Pancreas (tissue), 10 donors: ENCODE measurements around the gene HSPA12A. TPM values are rescaled to one million over a fixed set of nuclear protein-coding genes. Genes with fewer than 3 reads are reported as not detected.
A peak's percentile ranks its signal among the peaks of the same experiment; 100 is the strongest.

Source experiments
- ATAC-seq, 4 donors: fragments of 200-7000 bp; cut with Tn5 transposase; one replicate each; pipeline versions ENCODE4 v1.8.0 to v1.9.1; 2020; ENCODE audit warnings: mild to moderate bottlenecking in 4 of 4, moderate library complexity in 4 of 4
- DNase-seq, 6 donors: peaks; one replicate each; pipeline ENCODE4 v3.0.0-alpha.2; 2020
- FAIRE-seq: peaks from 2 replicates; lab custom pipeline; 2012; peaks lifted over from hg19 to GRCh38; lab: Jason Lieb, UNC
- H3K27ac ChIP-seq, 4 donors: fragments of 200-600 bp; sonication (generic); 1 replicate in 3 of 4; 2 replicates in 1 of 4; pipeline versions ENCODE4 v1.5.0 to v1.8.0; 2020
- H3K27me3 ChIP-seq, 4 donors: fragments of 200-600 bp; one replicate each; pipeline ENCODE4 v1.8.0; 2021
- H3K36me3 ChIP-seq, 3 donors: fragments of 200-600 bp; sonication (generic) in 1 of 3; one replicate each; pipeline versions ENCODE4 v1.5.0 to v1.8.0; 2020 to 2021
- H3K4me1 ChIP-seq, 3 donors: fragments of 200-600 bp; one replicate each; pipeline ENCODE4 v1.8.0; 2021
- H3K4me3 ChIP-seq, 4 donors: fragments of 200-600 bp; sonication (generic) in 2 of 4; one replicate each; pipeline versions ENCODE4 v1.5.0 to v1.8.0; 2020 to 2021
- H3K9me3 ChIP-seq, 4 donors: fragments of 200-600 bp; one replicate each; pipeline ENCODE4 v1.8.0; 2021
- WGBS, 2 donors: extraction: QIAGEN DNeasy Blood & Tissue Kit; methylation state at CpG; one replicate each; pipeline ENCODE4 v1.1.7; 2013; 5-methylcytosine and 5-hydroxymethylcytosine counted together
- intact Hi-C, 3 donors: fragments of 100-400 bp; cut with DNase I; formaldehyde crosslinking; loops; one replicate each; pipeline versions ENCODE4 v1.11.1 to v1.14.2; 2022
- polyA plus RNA-seq, 2 donors: library from polyadenylated mRNA; stranded (reverse); fragments of 200-250 nt; gene quantifications; one replicate each; pipeline ENCODE4 v1.2.3, GENCODE V29; 2013
- total RNA-seq, 6 donors: library from RNA; stranded (reverse); fragmentation: NEBNext Ultra II Directional in 4 of 6; extraction: Animal tissue kit (Norgen Biotek cat#: 25700) in 4 of 6; gene quantifications; one replicate each; pipeline versions ENCODE4 v1.2.1 to v1.2.4, GENCODE V29; 2021 to 2023
- TF ChIP-seq, protein P1 (sequence below), 4 donors: fragments of 200-600 bp; sonication (generic) in 3 of 4; IDR thresholded peaks; one replicate each; pipeline versions ENCODE4 v1.5.0 to v1.8.0; 2021; ENCODE audit warnings: antibody characterized with exemption in 4 of 4
- donor health status: healthy with polysubstance abuse.
- donor health status: DM: no; HTN: no; CAD: no; lungs with moderate emphysema.
- donor health status: DM: no; HTN: no; CAD: no.
- donor health status: control.
- donor health status: control.
- donor health status: Bipolar disorder and iron deficiency.
- donor health status: DM: yes; HTN: yes; CAD: no.
- donor health status: DM: no; HTN: no; CAD: no.
- donor health status: DM: no; HTN: no; CAD: no.
- donor health status: DM: yes; HTN: yes; CAD: no.

The HSPA12A gene
- total and polyA plus RNA-seq, 8 donors: 2.7 to 8.2 (median 4.0) TPM

DNA sequence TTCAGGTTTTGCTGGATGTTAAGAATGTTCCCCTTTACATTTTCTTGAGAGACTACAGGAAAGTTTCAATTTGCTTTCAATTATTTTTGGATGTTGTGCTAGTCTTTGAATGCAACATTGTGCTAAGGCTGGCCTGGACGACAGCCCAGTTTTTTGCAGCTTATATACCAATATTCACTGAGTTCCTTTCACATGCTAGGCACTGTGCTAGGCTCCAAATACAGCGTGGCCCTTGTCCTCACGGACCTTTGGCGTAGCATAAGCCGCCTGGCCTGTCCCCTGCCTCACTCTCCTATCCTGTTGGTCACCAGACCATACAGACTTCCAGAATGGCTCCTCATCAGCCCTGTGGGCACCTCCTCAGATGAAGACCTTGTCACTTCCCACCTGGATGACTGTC, 19.5 kb upstream of the HSPA12A start:
- H3K27ac ChIP-seq: no peak overlapping the region
- FAIRE-seq: no peak
- H3K36me3 ChIP-seq: no peaks in the 10 kb centered on the region
- WGBS, 2 donors: 77 to 86% methylated on average over 5 of the region's 5 CpGs
- H3K4me1 ChIP-seq: no peaks in the 10 kb centered on the region
- intact Hi-C loops: no loop called here
- no peaks in the 10 kb centered on the region for H3K27me3 ChIP-seq
- DNase-seq: no peak
- TF ChIP-seq, protein P1, sequence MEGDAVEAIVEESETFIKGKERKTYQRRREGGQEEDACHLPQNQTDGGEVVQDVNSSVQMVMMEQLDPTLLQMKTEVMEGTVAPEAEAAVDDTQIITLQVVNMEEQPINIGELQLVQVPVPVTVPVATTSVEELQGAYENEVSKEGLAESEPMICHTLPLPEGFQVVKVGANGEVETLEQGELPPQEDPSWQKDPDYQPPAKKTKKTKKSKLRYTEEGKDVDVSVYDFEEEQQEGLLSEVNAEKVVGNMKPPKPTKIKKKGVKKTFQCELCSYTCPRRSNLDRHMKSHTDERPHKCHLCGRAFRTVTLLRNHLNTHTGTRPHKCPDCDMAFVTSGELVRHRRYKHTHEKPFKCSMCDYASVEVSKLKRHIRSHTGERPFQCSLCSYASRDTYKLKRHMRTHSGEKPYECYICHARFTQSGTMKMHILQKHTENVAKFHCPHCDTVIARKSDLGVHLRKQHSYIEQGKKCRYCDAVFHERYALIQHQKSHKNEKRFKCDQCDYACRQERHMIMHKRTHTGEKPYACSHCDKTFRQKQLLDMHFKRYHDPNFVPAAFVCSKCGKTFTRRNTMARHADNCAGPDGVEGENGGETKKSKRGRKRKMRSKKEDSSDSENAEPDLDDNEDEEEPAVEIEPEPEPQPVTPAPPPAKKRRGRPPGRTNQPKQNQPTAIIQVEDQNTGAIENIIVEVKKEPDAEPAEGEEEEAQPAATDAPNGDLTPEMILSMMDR (IDR thresholded peaks at IDR 0.05): no peak
- H3K9me3 ChIP-seq: no peaks in the 10 kb centered on the region
- no peak for ATAC-seq
- no peak overlapping the region for H3K4me3 ChIP-seq

DNA sequence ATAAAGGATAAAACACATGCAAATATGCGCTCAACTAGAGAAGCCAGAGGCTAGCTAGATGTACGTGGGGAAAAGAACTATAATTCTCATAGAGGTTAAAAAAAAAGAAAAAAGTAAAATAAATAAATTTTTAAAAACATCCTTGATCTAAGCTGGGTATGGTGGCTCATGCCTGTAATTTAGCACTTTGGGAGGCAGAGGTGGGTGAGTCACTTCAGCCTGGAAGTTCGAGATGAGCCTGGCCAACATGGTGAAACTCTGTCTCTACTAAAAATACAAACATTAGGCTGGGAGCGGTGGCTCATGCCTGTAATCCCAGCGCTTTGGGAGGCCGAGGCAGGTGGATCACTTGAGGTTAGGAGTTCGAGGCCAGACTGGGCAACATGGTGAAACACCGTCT, 18.6 kb upstream of the HSPA12A start:
- FAIRE-seq (no peak), ATAC-seq (no peak), DNase-seq (no peak)
- intact Hi-C loops: no loop called here
- WGBS, 2 donors: 77 to 81% methylated on average over 8 of the region's 8 CpGs
- no peak overlapping the region for H3K27ac ChIP-seq
- no peaks in the 10 kb centered on the region for H3K36me3 ChIP-seq
- no peaks in the 10 kb centered on the region for H3K9me3 ChIP-seq
- no peak overlapping the region for H3K4me3 ChIP-seq
- TF ChIP-seq, protein P1 (IDR thresholded peaks at IDR 0.05): no peak
- no peaks in the 10 kb centered on the region for H3K27me3 ChIP-seq
- H3K4me1 ChIP-seq: no peaks in the 10 kb centered on the region

DNA sequence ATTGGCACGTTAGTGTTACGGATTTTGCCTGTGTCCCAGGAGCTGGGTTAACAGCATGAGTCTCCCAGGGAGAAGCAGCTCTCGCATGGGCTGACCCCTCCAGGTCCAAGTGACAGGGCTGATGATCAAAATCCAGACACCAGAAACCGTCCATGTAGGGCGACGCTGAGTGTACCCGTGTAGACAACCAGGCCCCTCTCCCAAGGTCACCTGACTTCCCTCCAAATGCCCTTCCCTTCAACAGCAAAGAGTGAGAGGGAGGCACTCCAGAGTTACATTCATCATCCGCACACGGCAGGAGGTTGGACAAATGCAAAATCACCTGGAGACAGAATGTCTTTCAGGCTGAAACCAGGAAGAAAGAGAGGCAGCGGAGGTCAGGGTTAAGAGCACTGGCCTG, 14.9 kb upstream of the HSPA12A start:
- 77 to 83% methylated on average over 10 of the region's 10 CpGs for WGBS, 2 donors
- Histone ChIP-seq H3K27ac (no peak overlapping the region), H3K4me3 (no peak overlapping the region), H3K4me1 (no peaks in the 10 kb centered on the region), H3K27me3 (no peaks in the 10 kb centered on the region), H3K36me3 (no peaks in the 10 kb centered on the region), H3K9me3 (no peaks in the 10 kb centered on the region)
- intact Hi-C loops: no loop called here
- no peak for ATAC-seq
- TF ChIP-seq, protein P1 (IDR thresholded peaks at IDR 0.05): no peak
- no peak for DNase-seq
- no peak for FAIRE-seq

DNA sequence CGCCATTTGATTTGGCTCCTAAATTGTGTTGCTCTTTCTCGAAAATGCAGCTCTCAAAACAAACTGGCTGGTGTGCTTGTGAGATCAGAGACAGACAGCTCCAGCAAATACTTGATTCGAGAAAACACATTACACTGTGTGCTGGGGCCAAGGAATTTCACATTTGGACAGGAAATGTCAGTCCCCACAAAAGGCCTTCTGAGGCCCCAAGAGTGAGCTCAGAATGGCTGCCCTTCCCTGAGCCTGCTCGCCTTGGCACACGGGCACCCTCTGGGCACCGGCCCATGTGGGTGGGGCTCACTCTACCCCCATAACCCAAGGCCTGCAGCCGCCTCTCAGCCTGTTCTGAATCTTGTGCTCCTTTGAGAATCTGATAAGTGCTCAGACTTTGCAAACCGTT, 13.9 kb upstream of the HSPA12A start:
- Histone ChIP-seq H3K27me3 (no peaks in the 10 kb centered on the region), H3K36me3 (no peaks in the 10 kb centered on the region), H3K4me1 (no peaks in the 10 kb centered on the region), H3K4me3 (no peak overlapping the region), H3K9me3 (no peaks in the 10 kb centered on the region), H3K27ac (no peak overlapping the region)
- DNase-seq: peak in 1 of 6 donors; percentile 34
- TF ChIP-seq, protein P1 (IDR thresholded peaks at IDR 0.05): no peak
- ATAC-seq: peak in 3 of 4 donors; percentile 59 to 79 (median 77)
- WGBS, 2 donors: 48 to 51% methylated on average over 8 of the region's 8 CpGs
- intact Hi-C loops: no loop called here
- no peak for FAIRE-seq

DNA sequence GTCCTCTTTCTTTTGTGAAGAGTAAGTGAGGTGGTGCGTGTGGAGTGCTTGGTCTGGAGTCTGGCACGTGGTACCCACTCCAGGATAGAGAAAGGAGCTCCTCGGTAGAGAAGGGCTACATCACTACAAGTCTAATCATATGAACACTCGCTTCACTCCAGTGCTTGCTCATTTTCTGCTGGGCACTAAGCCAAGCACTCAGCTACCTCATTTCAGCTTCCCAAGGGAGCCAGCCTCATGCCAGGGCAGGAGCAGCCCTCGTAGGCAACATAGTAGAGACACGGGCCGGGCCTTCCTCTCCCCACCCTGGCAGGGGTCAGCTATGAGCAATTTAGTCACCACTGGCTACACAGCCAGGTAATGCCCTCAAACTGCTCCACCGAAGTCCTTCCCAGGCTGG, 11.4 kb upstream of the HSPA12A start:
- ATAC-seq (peak in 1 of 4 donors; percentile 9), FAIRE-seq (no peak), DNase-seq (no peak)
- H3K9me3 ChIP-seq: no peaks in the 10 kb centered on the region
- H3K36me3 ChIP-seq: no peaks in the 10 kb centered on the region
- TF ChIP-seq, protein P1 (IDR thresholded peaks at IDR 0.05): no peak
- H3K4me1 ChIP-seq: no peaks in the 10 kb centered on the region
- no peaks in the 10 kb centered on the region for H3K27me3 ChIP-seq
- WGBS, 2 donors: 58 to 64% methylated on average over 8 of the region's 8 CpGs
- no peak overlapping the region for H3K27ac ChIP-seq
- no peak overlapping the region for H3K4me3 ChIP-seq
- intact Hi-C loops: no loop called here
